Tibial nerve (tissue), 4 donors: ENCODE results near the gene ELK1. TPM values are rescaled to one million over a fixed set of nuclear protein-coding genes. Genes with fewer than 3 reads are reported as not detected.

Experiments
- DNase-seq, 2 donors: peaks; one replicate each; pipeline ENCODE4 v3.0.0-alpha.2; 2019; ENCODE audit warnings: low spot score in 2 of 2
- H3K27ac ChIP-seq, 4 donors: fragments of 200-600 bp; sonication (generic) in 3 of 4; one replicate each; pipeline ENCODE4 v1.5.1; 2017 to 2019; ENCODE audit warnings: mild to moderate bottlenecking in 1 of 4
- H3K27me3 ChIP-seq, 2 donors: fragments of 200-600 bp; sonication (generic) in 1 of 2; one replicate each; pipeline versions ENCODE4 v1.5.1 to v1.6.0; 2017 to 2019
- H3K36me3 ChIP-seq, 3 donors: fragments of 200-600 bp; sonication (generic); one replicate each; pipeline ENCODE4 v1.5.1; 2018 to 2019
- H3K4me1 ChIP-seq, 4 donors: fragments of 200-600 bp; sonication (generic) in 3 of 4; one replicate each; pipeline ENCODE4 v1.5.1; 2017 to 2019
- H3K4me3 ChIP-seq, 4 donors: fragments of 200-600 bp; sonication (generic) in 3 of 4; one replicate each; pipeline ENCODE4 v1.5.1; 2017 to 2019; ENCODE audit warnings: mild to moderate bottlenecking in 1 of 4, moderate library complexity in 1 of 4
- H3K9me3 ChIP-seq, 4 donors: fragments of 200-600 bp; sonication (generic) in 3 of 4; one replicate each; pipeline ENCODE4 v1.5.1; 2017 to 2019
- CTCF ChIP-seq, 5 experiments: fragments of 200-600 bp in 3 of 5; fragments of 450-650 bp in 2 of 5; sonication (generic) in 3 of 5; IDR thresholded peaks; one replicate each; pipeline ENCODE4 v1.5.1; 2016 to 2019; ENCODE audit warnings: antibody characterized with exemption in 5 of 5, mild to moderate bottlenecking in 3 of 5, moderate library complexity in 2 of 5
- EP300 ChIP-seq, 2 donors: sonication (generic); formaldehyde crosslinking; IDR thresholded peaks; one replicate each; pipeline ENCODE4 v1.6.1; 2017; ENCODE audit warnings: antibody characterized with exemption in 2 of 2, mild to moderate bottlenecking in 1 of 2
- POLR2A ChIP-seq, 2 donors: fragments of 450-650 bp; IDR thresholded peaks; one replicate each; pipeline ENCODE4 v1.6.1; 2017; ENCODE audit warnings: antibody characterized with exemption in 2 of 2, mild to moderate bottlenecking in 2 of 2, moderate library complexity in 2 of 2
- WGBS, 2 donors: methylation state at CpG; one replicate each; pipeline ENCODE4 v1.1.5; 2018; 5-methylcytosine and 5-hydroxymethylcytosine counted together
- total RNA-seq, 4 donors: library from RNA; depleted of rRNA; stranded (reverse); fragments of >200 nt; gene quantifications; one replicate each; pipeline ENCODE4 v1.1.0, GENCODE V29; 2016

The ELK1 gene
- total RNA-seq, 4 donors from 2014 or later = 22.9 to 38.4 (median 25.8) TPM

GRCh38 chrX:47620303-47620685, 30.1 kb downstream of the ELK1 start:
- H3K27ac ChIP-seq = no peak overlapping the region
- no peak overlapping the region for H3K4me3 ChIP-seq
- DNase-seq = no peak
- no peaks in the 10 kb centered on the region for H3K9me3 ChIP-seq
- peaks cover 0 to 10% of the 10 kb centered on the region in 2 donors for H3K27me3 ChIP-seq
- peaks cover 0 to 2% (median 0%) of the 10 kb centered on the region in 4 donors for H3K4me1 ChIP-seq
- H3K36me3 ChIP-seq = no peaks in the 10 kb centered on the region
- WGBS, 2 donors = 58 to 62% methylated on average over 8 to 9 of the region's 9 CpGs
- TF ChIP-seq POLR2A (IDR thresholded peaks at IDR 0.05) (no peak), EP300 (IDR thresholded peaks at IDR 0.05) (no peak), CTCF (IDR thresholded peaks at IDR 0.05) (no peak)

- Histone ChIP-seq H3K27me3 (peaks cover 0 to 10% of the 10 kb centered on the region in 2 donors), H3K27ac (peak within 1 kb of the TSS in 1 of 4 donors; percentile 33), H3K36me3 (no peaks in the 10 kb centered on the region), H3K4me3 (peak within 1 kb of the TSS in 2 of 4 donors; percentile 18 to 44), H3K9me3 (no peaks in the 10 kb centered on the region), H3K4me1 (peaks cover 0 to 2% (median 0%) of the 10 kb centered on the region in 4 donors)
- peak; percentile 44 to 51 for DNase-seq
- TF ChIP-seq CTCF (IDR thresholded peaks at IDR 0.05) (peak in 3 of 5 experiments; percentile 38 to 61 (median 42)), POLR2A (IDR thresholded peaks at IDR 0.05) (no peak), EP300 (IDR thresholded peaks at IDR 0.05) (peak in 1 of 2 donors; percentile 56)
- WGBS, 2 donors = 3 to 47% methylated on average over 6 to 67 of the region's 88 CpGs
Observed at GRCh38 chrX:47619486-47620302, 30.7 kb downstream of the ELK1 start, which contains the start of gene SYN1. Gene SYN1 (minus strand): TSS chrX:47619857. CDS start chrX:47619728, 129 bp downstream.

GRCh38 chrX:47618923-47619485, 31.4 kb downstream of the ELK1 start:
- H3K27ac ChIP-seq = no peak overlapping the region
- H3K4me3 ChIP-seq = peak overlapping the region in 1 of 4 donors; percentile 44
- peaks cover 0 to 2% (median 0%) of the 10 kb centered on the region in 4 donors for H3K4me1 ChIP-seq
- TF ChIP-seq POLR2A (IDR thresholded peaks at IDR 0.05) = no peak
- TF ChIP-seq CTCF (IDR thresholded peaks at IDR 0.05) = no peak
- no peak for TF ChIP-seq EP300 (IDR thresholded peaks at IDR 0.05)
- no peaks in the 10 kb centered on the region for H3K9me3 ChIP-seq
- H3K27me3 ChIP-seq = peaks cover 0 to 10% of the 10 kb centered on the region in 2 donors
- 47 to 65% methylated on average over 8 to 32 of the region's 32 CpGs for WGBS, 2 donors
- H3K36me3 ChIP-seq = no peaks in the 10 kb centered on the region
- no peak for DNase-seq

- WGBS, 2 donors = 65 to 76% methylated on average over 5 of the region's 5 CpGs
- TF ChIP-seq CTCF (IDR thresholded peaks at IDR 0.05) (no peak), EP300 (IDR thresholded peaks at IDR 0.05) (no peak), POLR2A (IDR thresholded peaks at IDR 0.05) (no peak)
- H3K27me3 ChIP-seq = no peaks in the 10 kb centered on the region
Observed at GRCh38 chrX:47614618-47615017, 35.7 kb downstream of the ELK1 start.

GRCh38 chrX:47613082-47613481, 37.3 kb downstream of the ELK1 start:
- no peak overlapping the region for H3K27ac ChIP-seq
- H3K4me3 ChIP-seq = no peak overlapping the region
- TF ChIP-seq POLR2A (IDR thresholded peaks at IDR 0.05) (no peak), EP300 (IDR thresholded peaks at IDR 0.05) (no peak), CTCF (IDR thresholded peaks at IDR 0.05) (no peak)

More at GRCh38 chrX:47614618-47615017, 35.7 kb downstream of the ELK1 start:
- H3K36me3 ChIP-seq = no peaks in the 10 kb centered on the region
- peaks cover 0 to 2% (median 0%) of the 10 kb centered on the region in 4 donors for H3K4me1 ChIP-seq
- H3K27ac ChIP-seq = no peak overlapping the region
- no peak overlapping the region for H3K4me3 ChIP-seq
- H3K9me3 ChIP-seq = no peaks in the 10 kb centered on the region
- DNase-seq = no peak

More at GRCh38 chrX:47613082-47613481, 37.3 kb downstream of the ELK1 start:
- no peak for DNase-seq
- 80 to 86% methylated on average over 7 to 8 of the region's 8 CpGs for WGBS, 2 donors
- H3K36me3 ChIP-seq = no peaks in the 10 kb centered on the region
- no peaks in the 10 kb centered on the region for H3K27me3 ChIP-seq
- no peaks in the 10 kb centered on the region for H3K9me3 ChIP-seq
- H3K4me1 ChIP-seq = no peaks in the 10 kb centered on the region
